HK-2 (cell line): ENCODE results near the gene UBE2J2.

Experiments used
- DNase-seq: peaks from one replicate; pipeline ENCODE4 v3.0.0-alpha.2; 2018; ENCODE audit not compliant: unreplicated experiment

Gene UBE2J2

GRCh38 chr1:1226566-1227362 is 46.9 kb downstream of the UBE2J2 start:
- no peak for DNase-seq

- no peak for DNase-seq
Measured at GRCh38 chr1:1225913-1226312, 47.7 kb downstream of the UBE2J2 start.

GRCh38 chr1:1225238-1225845 is 48.3 kb downstream of the UBE2J2 start:
- no peak for DNase-seq

- DNase-seq, result no peak
Measured at GRCh38 chr1:1223891-1224290, 49.8 kb downstream of the UBE2J2 start.

- no peak for DNase-seq
Measured at GRCh38 chr1:1223321-1223720, 50.3 kb downstream of the UBE2J2 start.

- no peak for DNase-seq
Measured at GRCh38 chr1:1222575-1223225, 51.0 kb downstream of the UBE2J2 start.

GRCh38 chr1:1221887-1222574 is 51.6 kb downstream of the UBE2J2 start:
- no peak for DNase-seq

- DNase-seq, result no peak
Measured at GRCh38 chr1:1220197-1220596, 53.5 kb downstream of the UBE2J2 start.

GRCh38 chr1:1219341-1219740 is 54.3 kb downstream of the UBE2J2 start:
- DNase-seq, result no peak

GRCh38 chr1:1218524-1219200 is 55.0 kb downstream of the UBE2J2 start:
- DNase-seq, result no peak

GRCh38 chr1:1217621-1218523 is 55.8 kb downstream of the UBE2J2 start:
- no peak for DNase-seq

GRCh38 chr1:1216770-1217620 is 56.7 kb downstream of the UBE2J2 start:
- no peak for DNase-seq

GRCh38 chr1:1215881-1216605 is 57.6 kb downstream of the UBE2J2 start:
- DNase-seq, result no peak

- DNase-seq, result no peak
Measured at GRCh38 chr1:1215080-1215676, 58.5 kb downstream of the UBE2J2 start.

GRCh38 chr1:1213345-1214265 is 60.0 kb downstream of the UBE2J2 start, which contains the start of gene TNFRSF4:
TNFRSF4 (minus strand) TSS chr1:1214153; CDS start chr1:1214127, 26 bp downstream.
- DNase-seq, result no peak

GRCh38 chr1:1212780-1213344 is 60.8 kb downstream of the UBE2J2 start:
- DNase-seq, result no peak
